HFFc6 (cell line): ENCODE measurements around the gene STYXL1. TPM values are rescaled to one million over a fixed set of nuclear protein-coding genes. Genes with fewer than 3 reads are reported as not detected.

Experiments used
- DNase-seq: peaks from one replicate; pipeline ENCODE4 v3.0.0-alpha.2; 2018
- H3K27ac Mint-ChIP-seq: 2 replicates; pipeline ENCODE4 v1.8.0; 2020; ENCODE audit warnings: mild to moderate bottlenecking, mixed read lengths
- H3K27me3 Mint-ChIP-seq: 2 replicates; pipeline ENCODE4 v1.8.0; 2021; ENCODE audit warnings: mild to moderate bottlenecking, moderate library complexity, mixed read lengths; ENCODE audit not compliant: insufficient read depth
- H3K36me3 Mint-ChIP-seq: 2 replicates; pipeline ENCODE4 v1.8.0; 2021; ENCODE audit warnings: low read depth, mixed read lengths
- H3K4me1 Mint-ChIP-seq: 2 replicates; pipeline ENCODE4 v1.8.0; 2020; ENCODE audit warnings: low read depth, mixed read lengths
- H3K4me3 Mint-ChIP-seq: 2 replicates; pipeline ENCODE4 v1.8.0; 2020; ENCODE audit warnings: mild to moderate bottlenecking, moderate library complexity, mixed read lengths
- H3K9me3 Mint-ChIP-seq: 2 replicates; pipeline ENCODE4 v1.8.0; 2020; ENCODE audit warnings: mild to moderate bottlenecking, mixed read lengths
- total RNA-seq, 6 experiments: library from RNA; stranded (reverse); fragmentation: NEBNext Ultra II Directional; extraction: Animal tissue kit (Norgen Biotek cat#: 25700); gene quantifications; 2 replicates in 1 of 6; 3 replicates in 5 of 6; pipeline ENCODE4 v1.2.3, GENCODE V29; 2021
- TF ChIP-seq, protein P1 (sequence below): fragments of 200-600 bp; sonication (generic); IDR thresholded peaks from 2 replicates; pipeline ENCODE4 v1.5.0; 2021; ENCODE audit warnings: antibody characterized with exemption, mild to moderate bottlenecking

The STYXL1 gene
- total RNA-seq, 6 experiments from 2014 or later = 29.6 to 38.3 (median 32.0) TPM

DNA sequence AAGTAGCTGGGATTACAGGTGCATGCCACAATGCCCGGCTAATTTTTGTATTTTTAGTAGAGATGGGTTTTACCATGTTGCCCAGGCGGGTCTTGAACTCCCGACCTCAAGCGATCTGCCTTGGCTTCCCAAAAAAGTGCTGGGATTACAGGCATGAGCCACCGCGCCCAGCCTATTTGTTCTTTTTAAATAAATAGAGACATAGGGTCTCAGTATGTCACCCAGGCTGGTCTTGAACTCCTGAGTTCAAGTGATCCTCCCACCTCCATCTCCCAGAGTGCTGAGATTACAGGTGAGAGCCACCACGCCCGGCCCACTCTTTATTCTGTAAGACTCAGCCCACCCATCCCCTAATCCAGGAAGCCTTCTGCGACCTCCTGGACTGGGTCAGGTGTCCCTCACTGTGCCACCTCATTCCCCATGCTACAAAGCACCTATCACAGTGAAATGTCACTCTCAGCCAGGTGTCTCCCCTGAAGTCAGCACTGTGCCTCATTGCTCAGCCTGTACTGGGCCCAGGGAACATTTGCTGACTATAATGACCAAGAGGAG is 56.2 kb downstream of the STYXL1 start:
- Mint-ChIP-seq H3K4me1 (peaks cover 14% of the 10 kb centered on the region), H3K4me3 (no peak overlapping the region), H3K27ac (no peak overlapping the region), H3K36me3 (peaks cover 11% of the 10 kb centered on the region), H3K27me3 (peaks cover 4% of the 10 kb centered on the region; the same call in 1 of the 2 replicates), H3K9me3 (no peaks in the 10 kb centered on the region)
- TF ChIP-seq, protein P1, sequence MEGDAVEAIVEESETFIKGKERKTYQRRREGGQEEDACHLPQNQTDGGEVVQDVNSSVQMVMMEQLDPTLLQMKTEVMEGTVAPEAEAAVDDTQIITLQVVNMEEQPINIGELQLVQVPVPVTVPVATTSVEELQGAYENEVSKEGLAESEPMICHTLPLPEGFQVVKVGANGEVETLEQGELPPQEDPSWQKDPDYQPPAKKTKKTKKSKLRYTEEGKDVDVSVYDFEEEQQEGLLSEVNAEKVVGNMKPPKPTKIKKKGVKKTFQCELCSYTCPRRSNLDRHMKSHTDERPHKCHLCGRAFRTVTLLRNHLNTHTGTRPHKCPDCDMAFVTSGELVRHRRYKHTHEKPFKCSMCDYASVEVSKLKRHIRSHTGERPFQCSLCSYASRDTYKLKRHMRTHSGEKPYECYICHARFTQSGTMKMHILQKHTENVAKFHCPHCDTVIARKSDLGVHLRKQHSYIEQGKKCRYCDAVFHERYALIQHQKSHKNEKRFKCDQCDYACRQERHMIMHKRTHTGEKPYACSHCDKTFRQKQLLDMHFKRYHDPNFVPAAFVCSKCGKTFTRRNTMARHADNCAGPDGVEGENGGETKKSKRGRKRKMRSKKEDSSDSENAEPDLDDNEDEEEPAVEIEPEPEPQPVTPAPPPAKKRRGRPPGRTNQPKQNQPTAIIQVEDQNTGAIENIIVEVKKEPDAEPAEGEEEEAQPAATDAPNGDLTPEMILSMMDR = 0 out of 2 replicates have a peak, but pooled peaks have one; percentile 13
- no peak for DNase-seq

DNA sequence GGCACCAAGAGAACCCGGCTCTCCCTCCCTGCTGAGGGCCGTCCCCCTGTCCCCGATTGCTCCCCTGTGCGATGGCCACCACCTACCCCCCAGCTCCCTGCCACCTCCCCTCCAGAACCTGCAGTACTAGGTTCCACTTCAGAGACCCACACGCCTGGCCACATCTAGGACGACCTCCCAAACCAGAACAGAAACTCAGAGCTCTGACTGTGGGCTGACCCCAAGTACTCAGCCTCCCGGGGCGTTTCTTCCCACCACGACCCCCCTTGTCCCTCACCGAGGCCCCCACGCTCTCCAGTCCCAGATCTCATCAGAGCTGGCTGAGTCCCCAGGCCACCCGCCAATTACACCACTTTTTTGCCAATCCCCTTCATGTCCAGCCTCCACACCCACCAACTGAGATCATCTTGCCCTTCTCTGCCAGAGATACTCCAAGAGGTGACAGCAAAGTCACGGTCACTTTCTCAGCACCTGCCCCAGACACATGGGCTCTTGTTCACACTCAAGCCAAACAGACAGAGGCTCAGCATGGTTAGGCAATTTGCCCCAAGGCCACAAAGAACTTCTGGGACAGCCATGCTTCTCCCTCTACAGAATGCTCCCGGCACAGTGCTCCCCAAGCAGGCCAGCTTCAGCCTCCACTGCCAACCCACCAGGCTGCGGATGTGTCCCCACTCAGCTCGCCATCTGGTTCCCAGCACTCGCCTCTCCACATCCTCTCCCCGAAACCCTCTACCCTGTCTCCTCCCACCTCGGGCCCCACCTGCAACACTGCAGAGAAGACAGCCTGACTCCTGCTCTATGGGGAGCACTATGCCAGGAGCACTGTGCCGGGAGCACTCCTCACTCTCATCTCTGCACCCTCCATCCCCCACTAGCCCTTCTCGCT is 58.1 kb downstream of the STYXL1 start:
- Mint-ChIP-seq H3K9me3 (no peaks in the 10 kb centered on the region), H3K4me3 (no peak overlapping the region), H3K27ac (no peak overlapping the region), H3K36me3 (no peaks in the 10 kb centered on the region), H3K4me1 (peaks cover 10% of the 10 kb centered on the region), H3K27me3 (peaks cover 4% of the 10 kb centered on the region; the same call in 1 of the 2 replicates)
- TF ChIP-seq, protein P1 = no peak
- DNase-seq = no peak

DNA sequence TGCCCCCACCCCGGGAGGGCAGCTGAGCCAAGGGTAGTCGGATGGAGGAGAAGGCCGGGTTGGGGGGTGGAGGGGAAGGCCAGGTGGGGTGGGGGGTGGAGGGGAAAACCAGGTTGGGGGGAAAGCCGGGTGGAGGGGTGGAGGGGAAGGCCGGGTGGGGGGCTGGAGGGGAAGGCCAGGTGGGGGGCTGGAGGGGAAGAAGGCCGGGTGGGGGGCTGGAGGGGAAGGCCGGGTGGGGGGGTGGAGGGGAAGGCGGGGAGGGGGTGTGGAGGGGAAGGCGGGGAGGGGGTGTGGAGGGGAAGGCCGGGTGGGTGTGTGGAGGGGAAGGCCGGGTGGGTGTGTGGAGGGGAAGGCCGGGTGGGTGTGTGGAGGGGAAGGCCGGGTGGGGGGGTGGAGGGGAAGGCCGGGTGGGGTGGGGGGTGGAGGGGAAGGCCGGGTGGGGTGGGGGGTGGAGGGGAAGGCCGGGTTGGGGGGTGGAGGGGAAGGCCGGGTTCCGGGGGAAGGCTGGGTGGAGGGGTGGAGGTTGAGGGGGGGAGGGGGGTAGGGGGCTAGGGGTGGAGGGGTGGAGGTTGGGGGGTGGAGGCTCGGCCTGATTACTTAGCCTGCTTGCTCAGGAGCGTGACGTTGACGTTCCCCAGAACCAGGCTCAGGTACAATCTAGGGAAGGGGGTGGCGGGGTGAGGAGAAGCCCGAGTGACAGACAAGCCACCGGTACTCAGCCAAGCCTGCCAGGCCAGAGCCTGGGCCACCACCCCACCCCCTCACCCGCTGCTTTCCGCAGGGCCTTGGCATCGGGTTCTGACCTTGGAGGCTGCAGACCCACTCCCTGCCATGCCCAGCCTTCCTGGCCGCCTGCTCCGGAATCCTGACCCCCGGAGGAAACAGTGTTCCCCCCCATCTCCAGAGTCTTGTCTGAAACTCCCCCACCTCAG is 59.0 kb downstream of the STYXL1 start:
- Mint-ChIP-seq H3K36me3 (no peaks in the 10 kb centered on the region), H3K4me3 (no peak overlapping the region), H3K27me3 (peaks cover 4% of the 10 kb centered on the region; the same call in 1 of the 2 replicates), H3K9me3 (no peaks in the 10 kb centered on the region), H3K4me1 (peaks cover 9% of the 10 kb centered on the region), H3K27ac (no peak overlapping the region)
- TF ChIP-seq, protein P1 = no peak
- no peak for DNase-seq

DNA sequence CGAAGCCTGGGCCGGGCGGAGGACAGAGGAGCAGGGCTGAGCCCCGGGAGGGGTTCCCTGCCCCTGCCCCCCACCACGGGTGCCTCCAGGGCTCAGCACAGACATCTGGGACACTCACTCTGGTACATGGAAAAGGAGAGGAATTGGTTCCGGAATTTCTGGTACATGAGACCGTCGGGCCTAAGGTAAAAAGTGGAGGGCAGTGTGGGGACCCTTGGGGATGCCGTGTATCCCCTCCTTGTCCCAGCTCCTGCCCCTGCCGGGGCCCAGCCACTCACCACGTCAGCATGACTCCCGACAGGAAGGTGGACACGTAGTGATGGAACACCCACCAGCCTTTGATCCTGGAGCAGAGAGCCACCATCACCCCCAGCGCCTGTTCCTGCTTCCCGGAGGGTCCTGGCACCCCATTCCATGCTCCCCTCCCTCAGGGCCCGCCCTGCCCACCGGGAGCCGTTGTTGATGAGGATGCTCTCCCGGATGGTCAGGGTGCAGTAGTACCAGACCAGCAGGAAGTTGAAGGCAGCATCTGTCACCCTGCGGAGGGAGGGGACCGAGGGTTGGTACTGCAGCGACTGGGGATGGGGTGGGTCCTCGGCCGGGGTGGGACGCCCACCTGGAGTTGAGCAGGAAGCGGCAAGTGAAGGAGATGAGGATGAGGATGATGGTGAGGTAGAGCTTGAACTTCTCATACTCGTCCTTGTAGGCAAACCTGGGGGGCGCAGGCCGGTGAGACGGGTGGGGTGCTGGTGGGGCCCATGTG is 59.8 kb downstream of the STYXL1 start:
- DNase-seq = no peak
- H3K4me1 Mint-ChIP-seq = peaks cover 1% of the 10 kb centered on the region

More for the DNA sequence above, 59.8 kb downstream of the STYXL1 start:
- peaks cover 4% of the 10 kb centered on the region; the same call in 1 of the 2 replicates for H3K27me3 Mint-ChIP-seq
- no peaks in the 10 kb centered on the region for H3K36me3 Mint-ChIP-seq
- no peaks in the 10 kb centered on the region for H3K9me3 Mint-ChIP-seq
- H3K4me3 Mint-ChIP-seq = no peak overlapping the region
- no peak overlapping the region for H3K27ac Mint-ChIP-seq
- TF ChIP-seq, protein P1 = no peak
